Measurements from ENCODE around the gene PLAC8L1. TPM values are rescaled to one million over a fixed set of nuclear protein-coding genes. Genes with fewer than 3 reads are reported as not detected.

Gene PLAC8L1
- total RNA-seq, 2 experiments from 2014 or later, result 0.36 TPM; not detected in 1

Other genes starting within 250 kb of the PLAC8L1 start
- not detected for gene GRXCR2, start 232.6 kb downstream of the PLAC8L1 start, total RNA-seq
- under 1 TPM in 1 of 2 experiments, not detected in 1; 0.12 TPM for gene SH3RF2, start 169.0 kb downstream of the PLAC8L1 start, total RNA-seq
- gene LARS1, start 77.1 kb upstream of the PLAC8L1 start, total RNA-seq, result 100 to 1,000 TPM; 138 to 140 TPM
- 10 to 100 TPM; 19.3 to 21.8 TPM for gene RBM27, start 98.0 kb upstream of the PLAC8L1 start, total RNA-seq
- gene POU4F3, start 233.3 kb upstream of the PLAC8L1 start, total RNA-seq, result not detected

Measured in activated CD4-positive, alpha-beta memory T cell treated with anti-CD3 and anti-CD28 coated beads for 36 hours (primary cell).